Measurements from ENCODE around the gene UBXN10. TPM values are rescaled to one million over a fixed set of nuclear protein-coding genes. Genes with fewer than 3 reads are reported as not detected.

The UBXN10 gene, protein sequence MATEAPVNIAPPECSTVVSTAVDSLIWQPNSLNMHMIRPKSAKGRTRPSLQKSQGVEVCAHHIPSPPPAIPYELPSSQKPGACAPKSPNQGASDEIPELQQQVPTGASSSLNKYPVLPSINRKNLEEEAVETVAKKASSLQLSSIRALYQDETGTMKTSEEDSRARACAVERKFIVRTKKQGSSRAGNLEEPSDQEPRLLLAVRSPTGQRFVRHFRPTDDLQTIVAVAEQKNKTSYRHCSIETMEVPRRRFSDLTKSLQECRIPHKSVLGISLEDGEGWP
- total RNA-seq (2022; extraction: Qiagen RNA extraction; ENCODE audit: low read depth): not detected in 5 replicates

DNA sequence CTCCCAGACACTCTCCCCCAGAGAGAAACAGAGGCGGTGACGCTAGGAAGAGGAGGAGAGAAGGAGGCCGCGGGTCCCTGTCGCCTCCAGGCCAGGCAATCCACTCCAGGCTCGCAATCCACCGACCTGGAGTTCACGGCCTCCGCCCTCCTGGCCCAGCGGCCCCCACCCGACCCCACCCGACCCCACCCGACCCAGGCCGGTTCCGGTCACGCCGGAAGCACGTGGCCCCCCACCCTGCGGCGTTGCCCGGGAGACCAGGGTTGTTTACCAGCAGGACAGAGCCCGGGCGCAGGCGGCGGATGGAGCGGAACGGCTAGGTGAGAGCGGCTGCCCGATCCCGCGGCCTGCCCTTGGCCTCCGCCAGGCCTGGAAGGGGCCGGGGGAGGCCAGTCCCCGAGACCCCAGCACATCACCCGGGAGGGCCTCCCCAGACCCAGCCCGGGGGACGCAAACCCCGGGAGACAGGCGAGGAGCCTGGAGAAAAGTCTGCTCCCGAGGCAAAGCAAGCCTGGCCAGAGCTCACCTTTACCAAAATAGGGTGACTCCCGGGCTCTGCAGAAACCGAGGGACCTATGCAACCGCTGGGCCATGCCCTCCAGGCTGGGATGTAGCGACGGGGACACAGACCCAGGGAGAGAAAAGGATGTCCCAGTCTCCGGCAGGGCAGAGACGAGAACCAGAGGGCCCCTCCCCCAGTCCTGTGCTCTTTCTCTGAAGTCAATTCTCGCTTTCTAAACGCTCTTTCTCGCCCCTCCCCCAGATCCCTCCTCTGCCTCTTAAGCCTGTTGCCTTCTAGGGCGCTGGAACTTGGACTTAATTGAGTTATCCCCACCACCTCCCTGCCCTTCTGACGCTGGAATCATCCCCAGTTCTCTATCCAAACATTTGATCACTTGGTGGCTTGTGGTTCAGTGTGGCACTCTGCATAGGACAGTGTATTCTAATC, at the start of gene UBXN10, which contains the start of gene PLA2G2C:
TSS of gene UBXN10 (plus strand) at position 263 of the 949 bp plus-strand sequence. CDS start 4,466 bp downstream, outside the sequence.
TSS of gene PLA2G2C (minus strand) at position 685 of the 949 bp plus-strand sequence. CDS start 9,155 bp downstream, outside the sequence.

DNA sequence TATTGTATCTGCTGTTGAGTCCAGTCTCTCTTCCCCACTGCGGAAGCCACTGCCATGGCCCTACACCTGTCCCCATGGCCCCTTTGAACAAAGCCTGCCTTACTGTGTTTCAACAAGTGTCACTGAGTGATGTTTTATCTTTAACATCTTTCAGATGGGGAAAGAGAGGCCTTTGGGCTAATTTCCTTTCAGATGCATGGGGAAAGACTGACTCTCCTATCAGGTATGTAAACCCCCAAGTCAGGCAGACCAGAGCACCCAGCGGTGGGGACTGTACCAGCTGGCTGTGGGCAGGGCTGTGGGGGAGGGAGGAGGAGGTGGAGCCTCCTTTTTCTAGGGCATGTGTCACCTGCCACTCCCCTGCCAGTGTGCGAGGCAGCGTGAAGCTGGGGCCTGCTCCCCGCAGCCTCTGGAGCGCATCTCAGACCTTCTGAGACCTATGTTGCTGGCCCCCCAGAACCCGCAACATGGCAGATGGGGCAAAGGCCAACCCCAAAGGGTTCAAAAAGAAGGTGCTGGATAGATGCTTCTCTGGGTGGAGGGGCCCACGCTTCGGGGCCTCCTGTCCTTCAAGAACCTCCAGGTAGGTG, 46.8 kb upstream of the UBXN10 start, which contains the start of gene PLA2G2F:
TSS of gene PLA2G2F (plus strand) at position 363 of the 590 bp plus-strand sequence. CDS start at position 468, 105 bp downstream.

Other genes starting within 250 kb of the UBXN10 start
- gene PLA2G2A, start 206.5 kb upstream of the UBXN10 start, total RNA-seq (2022; extraction: Qiagen RNA extraction; ENCODE audit: low read depth): not detected in 5 replicates
- not detected in 5 replicates for gene PLA2G5, start 115.9 kb upstream of the UBXN10 start, total RNA-seq (2022; extraction: Qiagen RNA extraction; ENCODE audit: low read depth)
- not detected in 5 replicates for gene PLA2G2D, start 66.6 kb upstream of the UBXN10 start, total RNA-seq (2022; extraction: Qiagen RNA extraction; ENCODE audit: low read depth)
- gene PLA2G2F, start 46.8 kb upstream of the UBXN10 start, total RNA-seq (2022; extraction: Qiagen RNA extraction; ENCODE audit: low read depth): not detected in 5 replicates
- not detected in 5 replicates for gene PLA2G2C, start 422 bp downstream of the UBXN10 start, total RNA-seq (2022; extraction: Qiagen RNA extraction; ENCODE audit: low read depth)
- gene VWA5B1, start 104.8 kb downstream of the UBXN10 start, total RNA-seq (2022; extraction: Qiagen RNA extraction; ENCODE audit: low read depth): not detected in 5 replicates

Measured in A549 treated with RU486 at 1 μM for 4 hours (cell line).